Measurements from ENCODE around the gene WFS1. TPM values are rescaled to one million over a fixed set of nuclear protein-coding genes. Genes with fewer than 3 reads are reported as not detected.

The WFS1 gene
- total and polyA plus RNA-seq, 2 experiments from 2014 or later = 36.1 to 43.1 TPM

DNA sequence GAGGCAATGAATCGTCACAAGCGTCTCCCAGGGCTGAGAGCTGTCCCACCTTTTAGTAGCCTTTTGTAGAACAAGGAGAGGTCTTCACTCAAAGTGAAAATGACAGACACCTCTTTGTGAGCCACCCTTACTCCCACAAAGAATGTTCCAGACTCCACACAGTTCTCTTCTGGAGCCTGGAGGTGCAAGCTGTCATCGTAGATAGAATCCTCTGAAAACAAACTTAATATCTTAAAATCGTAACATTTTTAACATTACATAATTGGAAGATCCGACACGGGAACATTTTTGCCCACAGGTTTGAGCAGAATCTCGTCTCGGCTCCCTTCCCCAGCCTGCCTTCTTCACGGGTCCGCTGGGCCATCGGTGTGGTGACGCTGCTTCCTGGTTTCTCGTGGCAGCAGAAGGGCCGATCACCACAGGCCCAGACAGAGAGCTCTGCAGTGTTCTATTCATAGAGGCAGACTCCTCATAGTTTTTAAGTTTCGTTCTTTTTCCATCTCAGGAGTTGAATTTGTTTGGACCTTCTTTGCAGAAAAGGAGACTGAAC is 27.7 kb downstream of the WFS1 start:
- peak overlapping the region; percentile 34 for H3K27ac ChIP-seq
- DNase-seq (ENCODE audit: low spot score) = no peak
- no peak overlapping the region for H3K4me3 ChIP-seq
- H3K27me3 ChIP-seq = no peaks in the 10 kb centered on the region
- 89% methylated on average over 15 of the region's 15 CpGs for WGBS (ENCODE audit: low lambda C conversion rate, missing lambda C conversion rate)
- no peaks in the 10 kb centered on the region for H3K9me3 ChIP-seq (ENCODE audit: low read depth)
- no peaks in the 10 kb centered on the region for H3K36me3 ChIP-seq (replicated peaks; ENCODE audit: insufficient read depth, low read depth)
- H3K4me2 ChIP-seq = no peak overlapping the region
- no peaks in the 10 kb centered on the region for H3K9me2 ChIP-seq (replicated peaks; ENCODE audit: insufficient read depth)
- H3K79me2 ChIP-seq = no peaks in the 10 kb centered on the region
- TF ChIP-seq EZH2 (IDR thresholded peaks at IDR 0.05; ENCODE audit: borderline replicate concordance) (no peak), EZH2phosphoT487 (IDR thresholded peaks at IDR 0.05; ENCODE audit: low read depth, severe bottlenecking, unreplicated experiment) (no peak)
- TF ChIP-seq, protein P1, sequence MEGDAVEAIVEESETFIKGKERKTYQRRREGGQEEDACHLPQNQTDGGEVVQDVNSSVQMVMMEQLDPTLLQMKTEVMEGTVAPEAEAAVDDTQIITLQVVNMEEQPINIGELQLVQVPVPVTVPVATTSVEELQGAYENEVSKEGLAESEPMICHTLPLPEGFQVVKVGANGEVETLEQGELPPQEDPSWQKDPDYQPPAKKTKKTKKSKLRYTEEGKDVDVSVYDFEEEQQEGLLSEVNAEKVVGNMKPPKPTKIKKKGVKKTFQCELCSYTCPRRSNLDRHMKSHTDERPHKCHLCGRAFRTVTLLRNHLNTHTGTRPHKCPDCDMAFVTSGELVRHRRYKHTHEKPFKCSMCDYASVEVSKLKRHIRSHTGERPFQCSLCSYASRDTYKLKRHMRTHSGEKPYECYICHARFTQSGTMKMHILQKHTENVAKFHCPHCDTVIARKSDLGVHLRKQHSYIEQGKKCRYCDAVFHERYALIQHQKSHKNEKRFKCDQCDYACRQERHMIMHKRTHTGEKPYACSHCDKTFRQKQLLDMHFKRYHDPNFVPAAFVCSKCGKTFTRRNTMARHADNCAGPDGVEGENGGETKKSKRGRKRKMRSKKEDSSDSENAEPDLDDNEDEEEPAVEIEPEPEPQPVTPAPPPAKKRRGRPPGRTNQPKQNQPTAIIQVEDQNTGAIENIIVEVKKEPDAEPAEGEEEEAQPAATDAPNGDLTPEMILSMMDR (IDR thresholded peaks at IDR 0.05; ENCODE audit: poor library complexity) = no peak
- H3K4me1 ChIP-seq (ENCODE audit: insufficient read depth) = no peaks in the 10 kb centered on the region
- no peaks in the 10 kb centered on the region for H4K20me1 ChIP-seq (ENCODE audit: insufficient read depth, poor library complexity, severe bottlenecking)
- no peak overlapping the region for H2AFZ ChIP-seq

DNA sequence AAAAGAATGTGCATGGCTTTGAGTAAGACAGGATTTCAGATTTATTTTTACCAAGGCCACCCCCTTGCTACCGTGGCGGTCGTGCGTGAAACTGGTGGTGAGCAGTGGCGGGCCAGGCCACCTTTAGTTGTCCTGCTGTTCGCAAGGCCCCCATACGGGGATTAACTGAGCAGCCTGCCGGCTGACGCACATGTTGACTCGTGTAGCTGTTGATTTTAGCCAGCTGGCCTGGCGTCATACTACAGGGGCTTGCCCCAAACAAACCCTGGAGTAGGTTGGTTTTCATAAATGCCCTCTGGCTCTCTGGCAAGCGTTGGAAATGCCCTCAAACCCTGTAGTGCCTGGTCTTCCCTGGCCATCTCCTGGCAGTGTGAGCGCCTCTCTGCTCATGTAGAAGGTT is 28.4 kb downstream of the WFS1 start:
- Histone ChIP-seq H3K4me3 (no peak overlapping the region), H3K79me2 (no peaks in the 10 kb centered on the region), H3K27ac (peak overlapping the region; percentile 34), H3K4me2 (no peak overlapping the region), H3K9me2 (replicated peaks; ENCODE audit: insufficient read depth) (no peaks in the 10 kb centered on the region), H3K4me1 (ENCODE audit: insufficient read depth) (no peaks in the 10 kb centered on the region), H3K27me3 (no peaks in the 10 kb centered on the region), H4K20me1 (ENCODE audit: insufficient read depth, poor library complexity, severe bottlenecking) (no peaks in the 10 kb centered on the region), H3K9me3 (ENCODE audit: low read depth) (no peaks in the 10 kb centered on the region), H3K36me3 (replicated peaks; ENCODE audit: insufficient read depth, low read depth) (no peaks in the 10 kb centered on the region), H2AFZ (no peak overlapping the region)
- TF ChIP-seq, protein P1 (IDR thresholded peaks at IDR 0.05; ENCODE audit: poor library complexity) = no peak
- no peak for TF ChIP-seq EZH2 (IDR thresholded peaks at IDR 0.05; ENCODE audit: borderline replicate concordance)
- no peak for TF ChIP-seq EZH2phosphoT487 (IDR thresholded peaks at IDR 0.05; ENCODE audit: low read depth, severe bottlenecking, unreplicated experiment)
- 76% methylated on average over 13 of the region's 13 CpGs for WGBS (ENCODE audit: low lambda C conversion rate, missing lambda C conversion rate)
- DNase-seq (ENCODE audit: low spot score) = no peak

DNA sequence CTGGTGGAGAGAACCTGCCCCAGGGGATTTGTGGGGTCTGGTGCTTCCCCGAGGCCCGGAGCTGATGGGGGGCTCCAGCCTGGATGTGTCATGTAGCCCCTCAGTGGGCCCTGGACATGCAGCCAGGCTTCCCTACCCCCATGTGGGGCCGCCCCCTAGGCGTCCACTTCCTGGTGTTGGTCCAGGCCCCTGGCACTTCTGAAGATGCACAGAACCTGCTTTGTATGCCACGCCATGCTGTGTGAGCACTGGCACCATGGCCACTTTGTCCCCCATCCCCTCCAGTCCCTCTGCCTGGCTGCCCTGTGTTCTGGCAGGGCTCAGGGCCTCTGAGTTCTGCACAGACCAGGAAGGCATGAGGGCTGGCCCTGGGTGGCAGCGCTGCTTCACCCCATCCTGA is 29.2 kb downstream of the WFS1 start:
- no peak overlapping the region for H3K4me2 ChIP-seq
- no peaks in the 10 kb centered on the region for H3K9me3 ChIP-seq (ENCODE audit: low read depth)
- WGBS (ENCODE audit: low lambda C conversion rate, missing lambda C conversion rate) = 94% methylated on average over 5 of the region's 6 CpGs
- H3K79me2 ChIP-seq = no peaks in the 10 kb centered on the region
- H4K20me1 ChIP-seq (ENCODE audit: insufficient read depth, poor library complexity, severe bottlenecking) = no peaks in the 10 kb centered on the region
- no peak for TF ChIP-seq EZH2 (IDR thresholded peaks at IDR 0.05; ENCODE audit: borderline replicate concordance)
- TF ChIP-seq EZH2phosphoT487 (IDR thresholded peaks at IDR 0.05; ENCODE audit: low read depth, severe bottlenecking, unreplicated experiment) = no peak
- TF ChIP-seq, protein P1 (IDR thresholded peaks at IDR 0.05; ENCODE audit: poor library complexity) = no peak
- H3K36me3 ChIP-seq (replicated peaks; ENCODE audit: insufficient read depth, low read depth) = no peaks in the 10 kb centered on the region
- DNase-seq (ENCODE audit: low spot score) = no peak
- no peaks in the 10 kb centered on the region for H3K27me3 ChIP-seq
- H3K4me1 ChIP-seq (ENCODE audit: insufficient read depth) = no peaks in the 10 kb centered on the region
- H3K9me2 ChIP-seq (replicated peaks; ENCODE audit: insufficient read depth) = no peaks in the 10 kb centered on the region
- no peak overlapping the region for H3K4me3 ChIP-seq
- H2AFZ ChIP-seq = no peak overlapping the region
- no peak overlapping the region for H3K27ac ChIP-seq
